T-helper 9 cell (primary cell): ENCODE results near the gene SEC61A2.
"Not testable (repeated sequence)": the region's sequence is repeated elsewhere in the genome, so short reads cannot be mapped to it uniquely, and the experiment has no call there.

Experiments
- DNase-seq: peaks from one replicate; pipeline ENCODE4 v3.0.0-alpha.2; 2020
- total RNA-seq, 2 donors: gene quantifications; one replicate each; lab custom pipeline; 2026; lab: John Stamatoyannopoulos, UW

SEC61A2 gene
- 12.3 to 15.4 reads per million in 2 donors for total RNA-seq

DNA sequence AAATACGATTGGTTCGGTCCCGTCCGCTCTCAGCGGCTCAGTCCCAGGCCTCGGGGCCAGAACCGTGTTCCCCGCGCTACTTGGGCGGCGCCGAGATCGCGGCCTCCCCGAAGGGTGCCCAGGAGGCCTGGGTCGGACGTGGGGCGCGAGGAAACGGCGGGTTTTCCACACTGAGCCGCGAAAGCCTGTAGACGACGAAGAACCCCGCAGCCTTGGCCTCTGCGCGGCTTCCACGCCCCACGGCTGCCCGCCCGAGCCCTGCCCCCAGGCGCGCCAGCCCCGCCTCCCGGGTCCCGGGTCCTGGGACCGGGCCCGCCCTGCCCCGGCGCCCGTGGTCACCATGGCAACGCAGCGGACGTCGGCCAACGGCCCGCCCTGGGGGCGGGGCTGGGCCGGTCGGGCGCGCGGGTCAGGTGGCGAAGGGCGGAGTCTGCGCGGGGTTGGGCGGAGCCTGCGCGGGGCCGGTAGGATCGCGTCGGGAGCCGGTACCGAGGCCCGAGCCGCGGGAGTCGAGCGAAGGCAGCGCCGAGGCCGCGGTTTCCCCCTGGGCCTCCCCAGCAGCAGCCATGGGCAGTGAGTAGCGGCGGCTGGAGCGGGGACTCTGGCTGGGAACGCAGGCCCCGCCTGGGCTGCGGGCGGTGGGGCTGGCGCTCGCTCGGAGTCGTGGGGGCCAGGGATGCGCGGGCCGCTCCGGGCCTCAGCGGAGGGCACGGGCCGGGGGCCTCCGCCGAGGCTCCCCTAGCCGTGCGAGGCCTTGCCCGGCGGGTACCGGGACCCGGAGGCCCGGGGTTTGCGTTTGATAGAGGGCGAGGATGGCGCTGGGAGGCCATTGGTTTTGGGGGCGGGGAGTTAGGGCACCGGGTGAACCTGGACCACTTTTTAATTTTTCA, at the start of gene SEC61A2:
Gene SEC61A2 (plus strand): TSS at position 456 of the 890 bp plus-strand sequence. CDS start 111 bp downstream, at position 567.
- peak; percentile 99 for DNase-seq

DNA sequence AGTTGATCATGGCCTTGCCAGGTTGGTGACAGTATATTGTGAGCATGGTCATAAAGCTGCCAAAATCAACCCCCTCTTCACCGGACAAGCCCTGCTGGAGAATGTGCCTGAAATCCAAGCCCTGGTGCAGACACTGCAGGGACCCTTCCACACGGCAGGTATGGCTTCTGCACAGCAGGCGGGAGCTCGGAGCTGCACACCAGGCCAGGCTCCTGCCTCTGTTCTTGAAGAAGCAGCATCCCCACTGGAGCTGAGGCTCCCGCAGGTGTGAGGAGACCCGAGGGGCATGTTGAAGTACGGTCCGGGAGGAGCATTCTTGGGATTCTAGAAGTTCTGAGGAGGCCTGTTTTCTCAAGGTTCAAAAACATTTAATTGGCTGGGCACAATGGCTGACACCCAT, 48.0 kb upstream of the SEC61A2 start:
- DNase-seq: no peak

DNA sequence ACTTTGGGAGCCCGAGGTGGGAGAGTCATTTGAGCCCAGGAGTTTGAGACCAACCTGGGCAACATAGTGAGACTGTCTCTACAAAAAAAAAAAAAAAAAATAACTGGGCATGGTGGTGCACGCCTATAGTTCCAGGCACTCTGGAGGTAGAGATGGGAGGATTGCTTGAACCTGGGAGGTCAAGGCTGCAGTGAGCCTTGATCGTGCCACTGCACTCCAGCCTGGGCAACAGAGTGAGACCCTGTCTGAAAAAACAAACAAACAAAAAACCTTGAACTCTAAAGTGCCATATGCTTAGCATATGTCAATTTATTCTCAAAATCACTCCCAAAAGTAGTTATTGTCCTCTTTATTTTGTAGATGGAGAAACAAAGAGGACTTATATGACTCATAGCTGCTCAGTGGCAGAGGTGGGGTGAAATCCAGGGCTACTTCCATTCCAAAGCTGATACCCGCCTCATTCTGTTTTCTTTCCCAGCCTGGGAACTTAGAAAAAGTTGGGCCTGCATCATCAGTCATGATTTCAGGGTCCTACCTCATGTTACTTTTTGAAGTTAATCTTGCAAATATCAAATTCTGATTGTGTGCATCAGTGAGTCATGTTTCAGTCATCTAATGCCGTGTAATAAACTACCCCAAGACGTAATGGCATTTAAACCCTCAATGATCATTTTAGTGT, 47.5 kb upstream of the SEC61A2 start:
- no peak for DNase-seq

DNA sequence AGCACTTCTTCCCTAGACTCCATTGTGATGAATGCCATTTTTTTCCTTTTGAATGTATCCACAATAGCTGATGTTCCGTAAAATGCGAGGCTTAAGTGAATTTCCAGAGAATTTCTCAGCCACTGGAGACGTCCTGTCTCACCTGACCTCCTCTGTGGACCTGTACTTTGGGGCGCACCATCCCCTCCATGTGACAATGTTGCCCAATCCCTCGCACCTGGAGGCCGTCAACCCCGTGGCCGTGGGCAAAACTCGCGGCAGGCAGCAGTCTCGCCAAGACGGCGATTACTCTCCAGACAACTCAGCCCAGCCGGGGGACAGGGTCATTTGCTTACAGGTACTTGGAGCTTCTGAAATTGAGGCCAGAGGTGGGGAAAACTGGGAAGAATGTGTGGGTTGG, 40.6 kb upstream of the SEC61A2 start:
- no peak for DNase-seq

DNA sequence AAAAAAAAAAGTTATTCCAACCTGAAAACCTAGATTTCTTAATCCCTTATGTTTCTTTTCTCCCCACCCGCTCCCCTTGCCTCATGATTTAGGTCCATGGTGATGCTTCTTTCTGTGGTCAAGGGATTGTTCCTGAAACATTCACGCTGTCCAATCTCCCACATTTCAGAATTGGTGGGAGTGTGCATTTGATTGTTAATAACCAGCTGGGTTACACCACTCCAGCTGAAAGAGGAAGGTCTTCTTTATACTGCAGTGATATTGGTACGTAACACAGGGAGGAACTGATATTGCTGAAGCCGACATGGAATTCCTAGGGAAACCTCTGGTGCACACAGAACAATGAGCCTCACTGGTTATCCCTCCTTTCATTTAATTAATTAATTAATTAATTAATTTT, 38.1 kb upstream of the SEC61A2 start:
- no peak for DNase-seq

DNA sequence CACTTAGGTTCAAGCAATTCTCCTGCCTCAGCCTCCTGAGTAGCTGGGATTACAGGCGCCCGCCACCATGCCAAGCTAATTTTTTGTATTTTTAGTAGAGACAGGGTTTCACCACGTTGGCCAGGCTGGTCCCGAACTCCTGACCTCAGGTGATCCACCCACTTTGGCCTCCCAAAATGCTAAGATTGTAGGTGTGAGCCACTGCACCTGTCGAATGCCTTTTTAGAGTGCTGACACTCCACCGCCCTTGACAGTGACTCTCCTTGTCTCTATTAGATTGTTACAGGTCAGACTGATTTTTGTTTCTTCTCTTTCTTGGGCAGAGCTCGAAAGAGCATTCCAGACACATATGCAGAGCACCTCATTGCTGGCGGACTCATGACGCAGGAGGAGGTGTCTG, 32.1 kb upstream of the SEC61A2 start:
- DNase-seq: not testable (repeated sequence)

DNA sequence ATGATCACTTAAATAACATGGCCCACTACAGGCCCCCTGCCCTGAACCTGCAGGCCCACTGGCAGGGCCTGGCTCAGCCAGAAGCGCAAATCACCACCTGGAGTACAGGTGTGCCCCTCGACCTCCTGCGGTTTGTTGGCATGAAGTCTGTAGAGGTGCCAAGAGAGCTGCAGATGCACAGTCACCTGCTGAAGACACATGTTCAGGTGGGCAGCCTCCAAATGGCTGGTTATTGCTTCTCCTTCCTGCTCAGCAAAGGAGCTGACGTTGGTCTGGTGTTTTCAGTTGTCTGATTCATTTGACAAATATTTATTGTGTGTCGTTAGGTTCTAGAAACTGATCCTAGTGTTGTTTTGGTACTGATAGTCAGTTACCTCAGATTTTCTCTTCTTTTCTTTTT, 31.7 kb upstream of the SEC61A2 start:
- DNase-seq: no peak

DNA sequence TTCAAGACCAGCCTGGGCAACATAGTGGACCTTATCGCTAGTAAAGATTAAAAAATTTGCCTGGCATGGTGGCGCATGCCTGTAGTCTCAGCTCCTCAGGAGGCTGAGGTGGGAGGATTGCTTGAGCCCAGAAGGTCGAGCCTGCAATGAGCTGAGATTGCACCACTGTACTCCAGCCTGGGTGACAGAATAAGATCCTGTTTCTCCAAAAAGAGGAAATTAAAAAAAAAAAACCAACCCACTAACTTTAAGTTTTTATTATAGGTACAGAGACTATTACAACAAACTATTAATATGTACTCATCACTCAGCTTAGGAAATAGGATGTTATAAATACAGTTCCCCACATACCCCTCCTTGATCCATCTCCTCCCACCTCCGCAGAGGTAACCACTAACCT, 30.5 kb upstream of the SEC61A2 start:
- no peak for DNase-seq

DNA sequence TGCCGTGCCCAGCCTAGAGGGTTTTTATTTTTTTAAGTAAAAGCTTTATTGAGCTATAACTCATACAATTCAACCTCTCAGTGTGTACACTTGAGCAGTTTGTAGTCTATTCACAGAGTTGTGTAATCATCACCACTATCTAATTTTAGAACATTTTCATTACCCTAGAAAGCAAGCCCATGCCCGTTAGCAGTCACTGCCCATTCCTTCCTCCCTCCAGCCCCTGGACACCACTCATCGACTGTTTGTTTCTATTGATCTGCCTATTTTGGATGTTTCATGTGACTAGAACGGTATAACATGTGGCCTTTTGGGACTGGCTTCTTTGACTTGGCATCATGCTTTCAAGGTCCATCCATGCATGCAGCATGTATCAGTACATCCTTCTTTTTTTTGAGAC, 25.7 kb upstream of the SEC61A2 start:
- DNase-seq: no peak

DNA sequence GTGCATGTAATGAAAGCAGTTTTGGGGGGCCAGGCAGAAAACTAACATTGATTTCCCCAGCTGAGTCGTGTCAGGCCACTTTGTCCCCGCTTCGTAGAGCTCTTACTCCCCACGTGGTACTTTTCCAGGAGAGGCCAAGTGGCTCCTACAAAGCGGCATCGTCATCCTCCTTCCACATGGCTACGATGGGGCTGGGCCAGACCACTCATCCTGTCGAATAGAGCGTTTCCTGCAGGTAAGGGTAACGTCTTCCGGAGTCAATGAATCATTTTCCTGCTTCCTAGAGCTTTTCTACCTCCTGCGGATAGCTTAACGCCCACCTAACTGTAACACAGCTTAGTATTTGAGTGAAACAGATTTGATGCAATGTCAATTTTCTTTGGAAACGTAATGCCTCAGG, 21.7 kb upstream of the SEC61A2 start:
- DNase-seq: no peak

DNA sequence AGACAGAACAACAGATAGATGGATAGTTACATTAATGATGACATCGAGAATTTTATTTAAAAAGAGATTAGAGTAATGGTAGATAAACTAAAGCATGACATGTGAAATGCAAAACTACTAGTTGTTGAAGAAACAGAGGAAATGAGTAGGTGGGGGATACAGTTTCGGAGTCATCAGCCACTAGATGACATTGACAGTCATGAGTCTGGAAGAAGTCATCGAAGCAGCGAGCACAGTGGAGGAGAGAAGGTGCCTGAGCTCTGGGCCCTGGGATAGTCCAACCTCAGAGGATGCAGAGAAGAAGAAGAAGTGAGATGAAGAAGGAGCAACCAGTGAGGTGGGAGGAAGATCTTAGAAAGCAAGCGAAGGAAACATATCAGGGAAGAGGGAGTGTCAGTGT, 20.2 kb upstream of the SEC61A2 start:
- DNase-seq: no peak

DNA sequence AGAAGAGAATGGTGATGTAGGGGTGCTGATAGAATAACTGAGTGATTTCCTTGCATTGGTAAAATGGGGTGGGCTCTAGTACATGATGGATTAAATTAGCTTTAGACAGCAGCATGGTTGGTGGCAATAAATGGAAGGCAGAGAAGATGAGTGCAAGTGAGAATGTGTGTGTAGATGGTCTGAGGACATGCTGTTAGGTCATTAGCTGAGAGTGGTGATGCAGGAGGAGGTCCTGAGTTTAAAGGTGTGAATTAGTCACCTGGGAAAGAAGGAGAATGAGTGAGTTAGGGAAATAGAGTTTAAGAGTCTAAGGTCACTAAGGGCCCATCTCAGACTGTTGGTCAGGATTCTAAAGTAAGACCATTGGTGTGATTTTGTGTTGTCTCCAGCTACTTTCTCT, 17.9 kb upstream of the SEC61A2 start:
- DNase-seq: no peak

DNA sequence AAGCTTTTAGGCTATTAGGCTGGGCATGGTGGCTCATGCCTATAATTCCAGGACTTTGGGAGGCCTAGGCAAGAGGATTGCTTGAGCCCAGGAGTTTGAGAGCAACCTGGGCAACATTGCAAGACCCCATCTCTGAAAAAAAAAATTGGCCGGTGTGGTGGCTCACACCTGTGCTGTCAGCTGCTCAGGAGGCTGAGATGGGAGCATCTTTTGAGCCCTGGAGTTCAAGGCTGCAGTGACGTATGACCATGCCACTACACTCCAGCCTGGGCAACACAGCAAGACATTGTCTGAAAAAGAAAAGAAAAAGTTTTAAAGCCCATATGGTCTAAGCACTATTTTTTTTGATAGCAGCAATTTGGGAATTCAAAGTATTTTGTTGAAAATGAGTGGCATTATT, 15.8 kb upstream of the SEC61A2 start:
- DNase-seq: no peak

DNA sequence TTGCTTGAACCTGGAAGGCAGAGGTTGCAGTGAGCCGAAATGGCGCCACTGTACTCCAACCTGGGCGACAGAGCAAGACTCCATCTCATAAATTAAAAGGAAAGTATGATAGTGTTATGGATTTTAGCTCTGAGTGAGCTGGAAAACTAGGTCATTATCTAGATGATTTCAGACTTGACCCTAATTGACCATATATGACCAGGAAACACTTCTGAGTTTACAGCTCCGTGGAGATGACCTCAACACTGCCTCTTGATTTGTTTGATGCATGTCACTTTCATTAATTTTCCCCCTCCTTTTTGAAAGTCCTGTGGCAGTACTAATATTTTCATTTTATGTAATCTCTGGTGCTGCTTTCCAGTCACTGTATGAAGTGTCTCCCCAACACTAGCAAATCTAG, 7.8 kb upstream of the SEC61A2 start:
- DNase-seq: no peak

DNA sequence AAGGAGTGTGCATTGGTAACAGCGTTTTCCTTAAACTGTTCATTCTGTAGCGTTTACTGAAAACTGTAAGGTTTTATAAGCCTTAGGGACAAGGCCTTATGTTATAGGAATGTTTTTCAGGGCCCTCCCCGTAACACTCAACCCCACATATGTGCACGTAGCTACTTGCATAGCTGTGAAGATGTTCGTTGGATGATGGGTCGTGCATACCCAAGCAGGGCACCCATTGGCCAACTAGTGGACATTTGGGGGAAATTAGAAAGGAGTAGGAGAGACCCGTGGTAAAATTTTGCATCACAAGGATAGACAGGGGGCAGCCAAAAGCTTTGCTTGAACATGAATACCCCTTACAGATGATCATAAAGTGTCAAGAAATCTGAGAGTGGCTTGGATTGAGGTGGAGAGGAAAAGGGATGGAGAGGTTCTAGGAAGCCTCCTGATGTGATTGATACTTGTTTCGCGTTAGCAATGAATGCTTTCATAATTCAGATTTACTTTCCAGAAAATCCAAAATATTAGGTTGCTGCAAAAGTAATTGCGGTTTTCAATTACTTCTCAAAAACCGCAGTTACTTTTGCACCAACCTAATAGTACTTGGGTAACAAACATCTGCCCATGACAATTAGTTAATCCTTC, 878 bp downstream of the SEC61A2 start:
- DNase-seq: peak; percentile 9

DNA sequence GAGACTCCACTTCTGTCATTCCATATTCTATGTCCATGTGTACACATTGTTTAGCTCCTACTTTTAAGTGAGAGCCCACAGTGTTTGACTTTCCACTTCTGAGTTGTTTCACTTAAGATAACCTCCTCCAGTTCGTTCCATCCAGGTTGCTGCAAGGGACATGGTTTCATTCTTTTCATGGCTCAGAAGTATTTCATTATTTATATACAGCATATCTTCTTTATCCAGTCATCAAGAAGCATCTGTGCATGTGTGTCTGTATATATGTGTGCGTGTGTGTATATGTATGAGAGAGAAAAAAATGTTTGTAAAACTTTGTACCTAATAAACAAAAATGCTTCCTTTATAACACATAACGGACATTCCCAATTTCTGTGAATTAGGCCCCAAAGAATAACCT, 6.2 kb downstream of the SEC61A2 start:
- DNase-seq: no peak

DNA sequence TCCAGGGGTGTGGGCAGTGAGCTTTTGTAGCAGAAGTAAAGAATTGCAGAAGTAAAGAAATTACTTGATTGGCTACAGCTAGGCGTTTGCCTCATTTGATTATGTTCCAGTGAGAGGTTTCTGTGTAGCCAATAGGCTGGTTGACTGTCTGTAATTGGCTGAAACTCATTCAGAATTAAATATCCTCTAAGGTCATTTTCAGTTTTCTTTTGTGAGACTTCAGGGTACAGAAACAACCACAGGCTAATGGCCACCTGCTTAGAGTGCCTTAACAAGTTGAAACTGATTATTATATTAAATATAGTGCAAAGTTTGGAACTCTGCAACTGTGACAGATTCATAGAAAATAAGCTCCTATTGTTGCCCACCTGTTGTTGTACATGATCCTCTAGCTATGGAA, 10.6 kb downstream of the SEC61A2 start:
- DNase-seq: no peak

DNA sequence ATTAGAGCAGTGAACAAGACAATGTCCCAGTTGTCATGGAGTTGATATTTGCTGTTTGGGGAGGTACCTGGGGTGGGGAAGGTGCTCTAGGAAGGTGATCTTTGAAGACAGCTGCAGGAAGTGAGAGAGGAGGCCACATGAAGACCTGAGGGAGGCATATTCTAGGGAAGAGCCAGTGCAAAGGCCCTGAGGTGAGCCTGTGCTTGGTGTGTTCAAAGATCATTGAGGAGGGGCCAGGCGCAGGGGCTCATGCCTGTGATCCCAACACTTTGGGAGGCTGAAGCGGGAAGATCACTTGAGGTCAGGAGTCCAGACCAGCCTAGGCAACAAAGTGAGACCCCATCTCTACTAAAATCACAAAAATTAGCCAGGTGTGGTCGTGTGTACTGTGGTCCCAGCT, 15.1 kb downstream of the SEC61A2 start:
- DNase-seq: no peak

DNA sequence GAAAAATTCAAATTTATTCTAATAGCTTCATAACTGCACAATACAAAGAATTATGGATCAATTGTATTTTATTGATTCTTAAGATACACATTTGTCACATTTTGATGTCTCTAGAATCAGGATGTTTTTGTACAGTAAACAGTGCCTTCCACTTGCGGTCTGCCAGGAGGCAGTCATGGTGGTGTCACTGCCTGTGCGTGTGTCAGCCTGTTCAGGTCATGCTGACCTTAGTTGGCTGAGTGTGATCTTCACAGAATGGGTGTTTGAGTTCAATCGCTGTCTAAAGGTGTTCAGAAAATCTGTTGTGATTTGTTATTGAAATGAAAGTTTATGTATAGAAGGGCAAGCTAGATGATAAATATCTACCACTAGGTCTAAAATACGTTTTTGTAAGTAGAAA, 20.7 kb downstream of the SEC61A2 start:
- no peak for DNase-seq

DNA sequence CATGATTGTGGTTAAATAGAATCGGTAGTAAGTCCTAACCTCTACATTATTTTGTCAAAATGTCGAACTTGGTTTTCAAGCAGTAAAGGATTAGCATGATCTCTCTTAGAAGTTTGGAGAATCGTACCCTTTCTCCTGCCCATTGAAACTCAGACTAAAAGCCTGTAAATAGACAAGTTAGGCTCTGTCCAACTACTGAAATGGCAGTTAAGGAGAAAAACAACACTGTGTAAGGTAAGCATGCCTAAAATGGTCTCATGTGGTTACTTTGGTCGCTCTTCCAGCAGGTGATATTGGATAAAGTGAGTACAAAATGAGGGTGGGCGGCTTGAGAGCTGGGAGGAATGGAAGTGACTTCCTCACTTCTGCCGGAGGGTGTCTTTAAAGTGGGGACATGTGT, 25.0 kb downstream of the SEC61A2 start:
- DNase-seq: no peak

DNA sequence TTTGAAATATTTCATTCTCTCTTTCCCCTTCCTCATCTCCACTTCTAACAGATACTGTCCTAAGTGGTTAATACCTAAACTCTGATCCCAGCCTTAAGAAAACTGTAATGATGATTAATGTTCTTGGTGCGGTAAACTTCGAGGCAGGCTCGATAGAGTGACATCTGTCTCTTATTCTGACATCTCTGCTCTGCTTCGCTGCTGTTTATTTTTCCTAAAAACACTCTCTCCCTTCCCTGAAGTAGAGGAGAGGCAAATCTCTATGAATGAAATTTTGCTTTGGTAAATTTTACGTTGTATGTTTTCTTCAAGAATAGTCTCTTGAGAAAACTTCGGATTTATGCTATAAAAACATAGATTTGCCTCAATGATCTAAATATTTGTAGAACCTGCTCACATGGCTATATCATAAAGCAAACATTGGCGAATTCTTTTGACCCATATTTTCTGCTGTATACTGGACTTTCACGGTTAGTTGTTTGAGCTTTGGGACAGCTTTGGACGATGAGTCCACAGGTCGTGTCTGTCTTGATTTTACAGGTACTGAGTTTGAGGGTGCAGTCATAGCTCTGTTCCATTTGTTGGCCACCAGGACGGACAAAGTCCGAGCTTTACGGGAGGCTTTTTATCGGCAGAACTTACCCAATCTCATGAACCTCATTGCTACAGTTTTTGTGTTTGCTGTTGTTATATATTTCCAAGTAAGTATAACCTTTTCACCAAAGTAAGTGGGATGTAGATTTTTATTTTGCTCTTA, 27.1 kb downstream of the SEC61A2 start:
- no peak for DNase-seq

DNA sequence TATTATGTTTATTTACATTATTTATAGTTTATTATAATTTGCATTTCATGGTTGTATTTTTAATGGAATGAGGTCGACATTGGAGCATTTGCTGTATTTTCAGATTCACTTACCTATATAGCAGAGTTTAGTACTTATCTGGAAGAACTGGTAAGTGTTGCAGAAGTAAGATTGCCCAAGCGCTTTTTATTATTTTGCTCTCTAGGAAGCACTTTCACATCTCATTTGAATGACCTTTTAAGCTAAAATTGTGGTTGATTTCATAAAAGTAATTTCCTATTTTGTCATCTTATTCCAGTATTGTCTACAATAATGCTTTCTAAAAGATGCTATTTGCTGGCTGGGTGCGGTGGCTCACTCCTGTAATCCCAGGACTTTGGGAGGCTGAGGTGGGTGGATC, 28.6 kb downstream of the SEC61A2 start:
- DNase-seq: no peak

DNA sequence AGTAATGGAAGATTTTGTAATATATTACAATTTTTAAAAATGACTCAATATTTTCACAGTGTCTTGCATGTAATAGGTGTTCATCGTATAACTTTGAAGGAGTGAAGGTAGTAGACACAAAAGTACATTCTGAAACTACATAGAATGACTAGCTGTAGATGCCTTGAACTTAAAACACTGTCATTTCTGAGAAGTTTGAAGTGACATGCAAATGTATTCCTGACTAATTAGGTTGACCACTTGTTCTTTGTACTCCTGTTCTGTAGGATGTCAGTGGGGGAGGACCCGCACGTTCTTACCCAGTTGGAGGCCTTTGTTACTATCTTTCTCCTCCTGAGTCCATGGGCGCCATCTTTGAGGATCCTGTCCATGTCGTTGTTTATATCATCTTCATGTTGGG, 31.2 kb downstream of the SEC61A2 start:
- DNase-seq: no peak
